ENCODE data around the gene CEP295NL.
"Not testable (repeated sequence)": the region's sequence is repeated elsewhere in the genome, so short reads cannot be mapped to it uniquely, and the experiment has no call there.

The CEP295NL gene

GRCh38 chr17:78888941-78889518 lies 14.0 kb downstream of the CEP295NL start:
- no peak for DNase-seq (ENCODE audit: low read depth, low spot score)

- DNase-seq (ENCODE audit: low read depth, low spot score) = no peak
These were observed 16.0 kb downstream of the CEP295NL start for GRCh38 chr17:78886954-78887353.

- no peak for DNase-seq (ENCODE audit: low read depth, low spot score)
These were observed 17.0 kb downstream of the CEP295NL start for GRCh38 chr17:78885956-78886355.

GRCh38 chr17:78884876-78885667 lies 17.9 kb downstream of the CEP295NL start:
- DNase-seq (ENCODE audit: low read depth, low spot score) = no peak

- DNase-seq (ENCODE audit: low read depth, low spot score) = no peak
These were observed 18.7 kb downstream of the CEP295NL start for GRCh38 chr17:78884148-78884825.

- no peak for DNase-seq (ENCODE audit: low read depth, low spot score)
These were observed 19.4 kb downstream of the CEP295NL start for GRCh38 chr17:78883533-78884131.

- DNase-seq (ENCODE audit: low read depth, low spot score) = no peak
These were observed 19.9 kb downstream of the CEP295NL start for GRCh38 chr17:78883089-78883532.

DNA sequence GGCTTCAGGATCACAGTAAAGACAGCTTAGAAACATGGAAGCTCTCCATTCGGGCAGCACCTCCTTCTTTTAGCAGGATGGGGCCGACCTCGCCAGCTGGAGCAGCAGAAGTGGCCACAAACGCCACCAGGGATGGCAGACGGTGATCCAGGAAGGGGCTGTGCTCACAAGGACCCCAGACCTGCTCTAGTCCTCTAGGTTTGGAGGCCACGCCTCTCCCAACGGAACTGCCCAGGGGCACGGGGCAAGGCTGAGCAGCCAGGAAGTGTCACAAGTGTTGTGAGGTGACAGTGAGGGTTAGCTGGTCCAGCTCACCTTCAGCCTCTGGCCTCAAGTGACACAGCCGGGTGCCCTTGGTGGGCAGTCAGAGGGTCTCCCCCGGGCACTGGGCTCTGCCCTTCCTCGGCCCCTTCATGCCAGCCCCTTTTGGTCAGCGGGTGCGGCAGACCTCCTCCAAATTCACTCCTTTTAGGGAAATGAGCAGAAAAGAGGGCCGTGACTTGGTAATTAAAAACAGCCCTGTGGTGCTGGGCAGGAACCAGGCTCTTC lies 20.4 kb downstream of the CEP295NL start:
- no peak for DNase-seq (ENCODE audit: low read depth, low spot score)

DNA sequence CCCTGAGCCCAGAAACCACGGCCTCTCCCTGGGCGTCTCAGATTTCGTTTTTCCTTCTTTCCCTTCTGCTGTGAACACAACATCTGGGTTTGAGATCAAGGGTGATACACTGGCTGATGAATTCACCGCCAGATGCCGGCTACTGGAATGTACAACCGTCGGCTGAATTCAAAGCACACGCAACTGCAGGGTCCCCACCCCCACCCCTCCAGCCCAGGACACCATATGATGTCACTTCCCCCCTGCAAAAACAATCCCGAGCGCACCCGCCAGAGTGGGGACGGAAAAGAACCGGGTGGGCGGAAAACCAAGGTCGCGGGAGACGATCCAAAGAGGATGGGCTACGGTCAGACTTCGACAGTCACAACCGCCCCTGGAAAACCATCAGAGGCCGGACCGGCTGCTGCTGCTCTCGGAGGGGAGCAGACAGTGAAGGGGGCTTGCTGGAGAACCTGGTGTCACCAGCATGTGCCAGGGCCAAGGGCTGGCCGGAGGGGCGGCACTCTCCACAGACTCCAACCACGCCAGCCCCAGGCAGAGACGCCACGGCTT lies 23.3 kb downstream of the CEP295NL start:
- no peak for DNase-seq (ENCODE audit: low read depth, low spot score)

DNA sequence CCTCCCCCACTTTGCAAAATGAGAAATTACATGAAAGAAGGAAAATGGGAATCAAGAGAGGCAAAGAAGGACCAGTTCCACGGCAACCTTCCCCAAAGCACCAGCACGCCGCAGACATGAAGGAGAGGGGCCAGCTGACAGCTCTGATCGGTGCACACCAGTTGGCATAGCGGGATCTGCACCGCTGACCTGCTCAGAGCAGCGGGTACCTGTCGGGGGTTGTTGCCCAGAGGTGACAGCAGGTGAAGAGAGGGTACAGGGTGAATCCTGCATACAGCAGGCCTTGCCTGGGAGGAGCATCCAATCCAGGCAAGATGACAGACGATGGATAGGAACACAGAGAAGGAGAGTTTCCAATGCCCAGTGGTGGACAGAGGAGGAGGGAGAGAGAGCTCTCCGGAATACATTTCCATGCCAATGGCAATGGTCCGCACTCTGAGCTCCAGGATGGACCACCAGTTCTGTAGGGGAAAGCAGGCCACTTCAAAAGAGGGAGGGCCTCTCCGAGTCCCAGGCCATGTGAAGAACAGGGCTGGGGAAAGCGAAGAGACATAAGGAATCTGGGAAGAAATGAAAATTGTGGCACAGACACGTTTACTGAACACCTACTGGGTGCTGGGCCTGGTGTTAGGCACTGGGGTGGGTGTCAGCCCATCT lies 24.0 kb downstream of the CEP295NL start:
- no peak for DNase-seq (ENCODE audit: low read depth, low spot score)

GRCh38 chr17:78878261-78878660 lies 24.7 kb downstream of the CEP295NL start:
- no peak for DNase-seq (ENCODE audit: low read depth, low spot score)

DNA sequence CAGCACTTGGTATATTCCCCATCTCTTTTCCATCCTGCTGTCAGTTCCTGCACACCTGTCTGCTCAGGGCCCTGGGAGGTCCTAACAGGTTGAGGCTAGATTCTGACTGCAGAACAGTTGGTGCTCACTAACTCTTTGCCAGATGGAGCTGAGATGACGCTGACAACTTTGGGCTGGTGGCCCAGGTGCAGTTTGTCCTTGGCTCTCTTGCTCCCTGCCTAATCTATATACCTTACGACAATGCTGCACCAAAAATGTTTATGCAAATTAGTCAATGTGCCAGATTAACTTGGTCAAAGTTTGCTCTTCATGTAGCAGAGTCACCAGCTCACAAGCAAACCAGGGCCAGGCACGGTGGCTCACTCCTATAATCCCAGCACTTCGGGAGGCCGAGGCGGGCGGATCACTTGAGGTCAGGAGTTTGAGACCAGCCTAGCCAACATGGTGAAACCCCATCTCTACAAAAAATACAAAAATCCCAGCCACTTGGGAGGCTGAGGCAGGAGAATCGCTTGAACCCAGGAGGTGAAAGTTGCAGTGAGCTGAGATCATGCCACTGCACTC lies 26.0 kb downstream of the CEP295NL start:
- not testable (repeated sequence) for DNase-seq (ENCODE audit: low read depth, low spot score)

DNA sequence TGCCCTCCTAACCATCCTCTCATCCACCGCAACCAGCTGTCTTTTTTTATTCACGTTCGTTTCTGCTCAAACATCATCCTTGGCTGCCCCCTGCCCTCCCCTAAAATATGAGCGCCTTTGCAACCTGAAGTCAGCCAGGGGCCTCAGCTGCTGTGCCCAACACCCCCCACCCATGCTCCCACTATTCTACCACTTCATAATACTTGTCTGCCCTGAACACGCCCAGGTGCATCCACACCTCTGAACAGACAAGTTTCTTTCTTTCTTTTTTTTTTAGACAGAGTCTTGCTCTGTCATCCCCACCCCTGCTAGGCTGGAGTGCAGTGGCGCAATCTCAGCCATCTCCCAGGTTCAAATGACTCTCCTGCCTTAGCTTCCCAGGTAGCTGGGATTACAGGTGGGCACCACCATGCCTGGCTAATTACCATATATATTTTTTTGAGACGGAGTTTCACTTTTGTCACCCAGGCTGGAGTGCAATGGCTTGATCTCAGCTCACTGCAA lies 26.9 kb downstream of the CEP295NL start:
- DNase-seq (ENCODE audit: low read depth, low spot score) = no peak

DNA sequence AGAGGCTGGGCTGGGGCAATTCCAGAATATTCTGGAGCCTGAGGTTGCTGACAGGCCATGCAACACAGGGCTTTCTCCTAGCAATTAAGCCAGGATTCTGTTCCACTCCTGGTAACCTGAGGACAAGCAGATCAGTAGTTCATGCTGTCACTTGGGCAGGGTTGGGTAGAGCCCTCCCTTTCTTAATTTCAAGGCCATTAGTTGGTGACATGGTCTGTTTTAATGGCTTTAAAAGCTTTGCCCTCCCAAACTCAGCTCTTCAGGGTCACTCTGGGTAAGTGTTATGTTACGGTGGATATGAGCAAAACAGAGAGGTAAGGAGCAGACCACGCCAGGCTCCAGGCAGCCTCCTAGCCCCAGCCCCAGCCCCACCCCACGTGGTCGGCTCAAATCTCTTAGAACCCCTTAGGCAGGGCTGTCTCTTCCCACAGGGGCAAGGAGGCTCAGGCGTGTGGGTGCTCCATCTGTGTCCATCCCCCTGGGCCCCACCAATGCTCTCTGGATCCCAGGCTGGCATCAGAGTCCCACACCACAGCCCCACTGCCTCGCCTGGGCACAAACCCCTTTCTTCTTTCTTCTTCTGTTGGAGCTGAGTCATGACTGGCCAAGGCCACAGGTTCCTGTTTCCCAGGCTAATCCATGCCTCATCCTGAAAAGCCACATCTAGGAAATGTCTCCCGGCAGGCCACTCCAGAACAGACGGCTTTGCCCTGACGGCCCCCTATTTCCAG lies 27.5 kb downstream of the CEP295NL start:
- no peak for DNase-seq (ENCODE audit: low read depth, low spot score)

DNA sequence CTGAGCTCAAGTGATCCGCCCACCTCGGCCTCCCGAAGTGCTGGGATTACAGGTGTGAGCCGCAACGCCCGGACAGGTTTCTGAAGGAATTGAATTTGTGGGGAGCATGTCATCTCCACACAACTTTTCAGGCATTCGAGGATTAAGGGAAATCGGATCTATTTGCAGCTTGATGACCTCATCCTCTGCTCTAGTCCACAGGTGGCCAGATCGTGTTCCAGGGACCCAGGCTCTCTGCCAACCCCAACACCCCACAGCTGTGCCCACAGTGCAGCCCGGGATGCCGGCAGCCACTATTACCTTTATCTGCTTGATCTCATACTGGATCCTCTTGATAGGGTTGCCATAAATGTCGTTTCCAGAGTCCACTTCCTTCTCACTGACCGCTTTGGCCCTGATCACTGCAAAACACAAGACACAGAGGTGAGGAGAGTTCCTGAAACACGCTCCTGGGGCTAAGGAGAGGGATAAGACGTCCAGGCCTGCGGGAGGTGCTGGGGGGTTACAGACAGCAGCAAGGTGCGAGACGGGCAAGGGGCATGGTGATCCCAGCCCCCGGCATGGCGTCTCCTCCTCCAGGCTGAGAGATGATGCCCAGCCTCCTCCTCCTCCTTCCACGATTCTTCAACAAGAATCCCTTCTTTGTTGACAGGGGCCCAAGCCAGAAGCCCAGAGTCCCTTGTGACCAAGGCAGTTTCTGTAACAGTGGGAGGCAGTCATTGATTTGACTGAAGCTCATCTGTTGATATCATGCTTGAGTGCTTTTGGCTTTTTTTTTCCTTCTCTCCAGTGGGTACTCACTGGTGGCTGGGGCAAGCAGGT lies 29.3 kb downstream of the CEP295NL start:
- DNase-seq (ENCODE audit: low read depth, low spot score) = no peak

DNA sequence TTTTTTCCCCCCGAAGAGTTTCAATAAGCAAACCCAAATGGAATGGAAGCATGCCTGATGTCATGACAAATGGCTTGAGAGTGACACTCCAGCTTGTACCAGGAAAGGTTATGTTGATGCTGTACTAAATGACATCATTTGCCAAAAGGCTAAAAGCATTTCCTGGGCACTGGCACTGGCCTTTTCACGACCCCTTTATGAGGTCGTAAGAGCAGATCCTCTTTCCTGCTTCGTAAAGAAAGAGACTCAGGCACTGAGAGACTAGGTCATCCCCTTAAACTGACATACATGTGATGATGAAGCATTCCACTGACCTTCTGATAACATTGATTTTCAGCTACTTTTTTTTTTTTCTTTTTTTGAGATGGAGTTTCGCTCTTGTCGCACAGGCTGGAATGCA lies 30.5 kb downstream of the CEP295NL start:
- DNase-seq (ENCODE audit: low read depth, low spot score) = no peak

- no peak for DNase-seq (ENCODE audit: low read depth, low spot score)
These were observed 32.4 kb downstream of the CEP295NL start for GRCh38 chr17:78870621-78871020.

DNA sequence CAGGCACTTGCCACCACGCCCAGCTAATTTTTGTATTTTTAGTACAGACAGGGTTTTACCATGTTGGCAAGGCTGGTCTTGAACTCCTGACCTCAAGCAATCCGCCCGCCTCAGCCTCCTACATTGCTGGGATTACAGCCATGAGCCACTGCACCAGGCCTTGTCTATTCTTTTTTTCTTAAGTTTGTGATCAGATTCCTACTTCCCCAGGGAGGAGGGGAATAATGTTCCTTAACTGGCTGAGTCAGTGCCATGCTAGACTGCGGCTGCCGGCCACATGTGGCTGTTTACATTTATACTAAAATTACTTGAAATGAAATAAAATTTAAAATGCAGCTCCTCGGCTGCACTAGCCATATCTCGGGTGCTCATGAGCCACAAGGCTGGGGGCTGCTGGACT lies 34.6 kb downstream of the CEP295NL start:
- no peak for DNase-seq (ENCODE audit: low read depth, low spot score)

GRCh38 chr17:78867046-78867445 lies 36.0 kb downstream of the CEP295NL start:
- DNase-seq (ENCODE audit: low read depth, low spot score) = not testable (repeated sequence)

All from activated CD4-positive, CD25-positive, alpha-beta regulatory T cell treated with anti-CD3 and anti-CD28 coated beads, Interleukin-2, amount 50 U/mL, for 16 hours (primary cell).